Osteoblast (primary cell): ENCODE measurements around the gene NLRP14. TPM values are rescaled to one million over a fixed set of nuclear protein-coding genes. Genes with fewer than 3 reads are reported as not detected.
A peak's percentile ranks its signal among the peaks of the same experiment; 100 is the strongest.

Source experiments
- DNase-seq: peaks from one replicate; pipeline ENCODE4 v3.0.0; 2011; ENCODE audit warnings: low spot score, mixed read lengths; ENCODE audit not compliant: insufficient read length; ENCODE audit errors: missing footprints
- H2AFZ ChIP-seq: 2 replicates; pipeline ENCODE4 v1.6.0; 2011; ENCODE audit warnings: mild to moderate bottlenecking, low read length
- H3K27ac ChIP-seq: 2 replicates; pipeline ENCODE4 v1.5.1; 2011; ENCODE audit warnings: mild to moderate bottlenecking, low read depth, low read length, moderate library complexity
- H3K27me3 ChIP-seq: 2 replicates; pipeline ENCODE4 v1.6.0; 2012; ENCODE audit warnings: mild to moderate bottlenecking, control low read depth, inconsistent platforms, low read length, moderate library complexity; ENCODE audit not compliant: insufficient read depth
- H3K36me3 ChIP-seq: 2 replicates; pipeline ENCODE4 v1.5.1; 2011; ENCODE audit warnings: mild to moderate bottlenecking, low read length, control low read depth, moderate library complexity; ENCODE audit not compliant: insufficient read depth
- H3K4me1 ChIP-seq: 2 replicates; pipeline ENCODE4 v1.5.1; 2011; ENCODE audit warnings: mild to moderate bottlenecking, low read length, control low read depth, moderate library complexity; ENCODE audit not compliant: insufficient read depth
- H3K4me2 ChIP-seq: 2 replicates; pipeline ENCODE4 v1.6.0; 2011; ENCODE audit warnings: mild to moderate bottlenecking, low read length; ENCODE audit not compliant: insufficient read depth
- H3K4me3 ChIP-seq: fragments of 200-600 bp; sonication (generic); 3 replicates; pipeline ENCODE4 v1.5.1; 2012; ENCODE audit warnings: mild to moderate bottlenecking, low read length, inconsistent platforms; ENCODE audit not compliant: insufficient read depth
- H3K79me2 ChIP-seq: 2 replicates; pipeline ENCODE4 v1.6.0; 2012; ENCODE audit warnings: mild to moderate bottlenecking, low read length, control low read depth, inconsistent platforms; ENCODE audit not compliant: insufficient read depth
- H3K9me3 ChIP-seq: 2 replicates; pipeline ENCODE4 v1.5.1; 2011; ENCODE audit warnings: low read depth, low read length, control low read depth
- H4K20me1 ChIP-seq: 2 replicates; pipeline ENCODE4 v1.6.0; 2012; ENCODE audit warnings: mild to moderate bottlenecking, low read length, control low read depth; ENCODE audit not compliant: insufficient read depth
- total RNA-seq: library from RNA; depleted of rRNA; stranded (reverse); fragments of >200 nt; gene quantifications from 2 replicates; pipeline ENCODE4 v1.2.3, GENCODE V29; 2012
- TF ChIP-seq, protein P1 (sequence below): IDR thresholded peaks from 2 replicates; pipeline ENCODE4 v1.5.1; 2011; ENCODE audit warnings: mild to moderate bottlenecking, low read depth, low read length, moderate library complexity; ENCODE audit errors: extremely low read depth

The NLRP14 gene
- total RNA-seq, 1 donor, result under 0.01 TPM

- Histone ChIP-seq H2AFZ (no peak overlapping the region), H4K20me1 (no peaks in the 10 kb centered on the region), H3K79me2 (no peaks in the 10 kb centered on the region), H3K4me2 (no peak overlapping the region), H3K9me3 (no peaks in the 10 kb centered on the region), H3K27me3 (peaks cover 12% of the 10 kb centered on the region), H3K4me3 (no peak overlapping the region), H3K4me1 (no peaks in the 10 kb centered on the region), H3K36me3 (no peaks in the 10 kb centered on the region), H3K27ac (no peak overlapping the region)
- TF ChIP-seq, protein P1, sequence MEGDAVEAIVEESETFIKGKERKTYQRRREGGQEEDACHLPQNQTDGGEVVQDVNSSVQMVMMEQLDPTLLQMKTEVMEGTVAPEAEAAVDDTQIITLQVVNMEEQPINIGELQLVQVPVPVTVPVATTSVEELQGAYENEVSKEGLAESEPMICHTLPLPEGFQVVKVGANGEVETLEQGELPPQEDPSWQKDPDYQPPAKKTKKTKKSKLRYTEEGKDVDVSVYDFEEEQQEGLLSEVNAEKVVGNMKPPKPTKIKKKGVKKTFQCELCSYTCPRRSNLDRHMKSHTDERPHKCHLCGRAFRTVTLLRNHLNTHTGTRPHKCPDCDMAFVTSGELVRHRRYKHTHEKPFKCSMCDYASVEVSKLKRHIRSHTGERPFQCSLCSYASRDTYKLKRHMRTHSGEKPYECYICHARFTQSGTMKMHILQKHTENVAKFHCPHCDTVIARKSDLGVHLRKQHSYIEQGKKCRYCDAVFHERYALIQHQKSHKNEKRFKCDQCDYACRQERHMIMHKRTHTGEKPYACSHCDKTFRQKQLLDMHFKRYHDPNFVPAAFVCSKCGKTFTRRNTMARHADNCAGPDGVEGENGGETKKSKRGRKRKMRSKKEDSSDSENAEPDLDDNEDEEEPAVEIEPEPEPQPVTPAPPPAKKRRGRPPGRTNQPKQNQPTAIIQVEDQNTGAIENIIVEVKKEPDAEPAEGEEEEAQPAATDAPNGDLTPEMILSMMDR, result no peak
- DNase-seq, result no peak
These were observed 12.4 kb downstream of the NLRP14 start for GRCh38 chr11:7032692-7033091.

DNA sequence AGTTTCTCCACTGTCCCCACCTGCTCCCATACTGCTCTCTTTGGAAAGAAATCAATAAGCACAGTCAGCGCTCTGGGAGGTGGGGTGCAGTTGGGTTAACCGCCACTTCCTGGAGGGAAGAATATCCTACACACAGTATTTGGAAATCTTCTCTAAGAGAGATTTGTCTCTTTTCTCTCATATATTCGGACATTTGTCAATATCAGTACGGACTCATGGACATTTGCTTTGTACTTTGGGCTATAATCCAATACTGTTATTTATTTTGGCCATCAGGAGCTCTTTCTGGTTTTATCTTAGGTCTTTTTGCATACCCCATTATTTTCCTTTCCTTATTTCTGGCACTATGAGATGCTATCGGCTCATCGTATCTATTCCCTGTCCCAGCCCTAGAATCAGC, 13.7 kb downstream of the NLRP14 start:
- no peak for DNase-seq
- no peaks in the 10 kb centered on the region for H4K20me1 ChIP-seq
- no peaks in the 10 kb centered on the region for H3K4me1 ChIP-seq
- H3K9me3 ChIP-seq, result no peaks in the 10 kb centered on the region
- no peak overlapping the region for H3K4me2 ChIP-seq
- no peak overlapping the region for H2AFZ ChIP-seq
- peaks cover 12% of the 10 kb centered on the region for H3K27me3 ChIP-seq
- no peaks in the 10 kb centered on the region for H3K36me3 ChIP-seq
- H3K79me2 ChIP-seq, result no peaks in the 10 kb centered on the region
- H3K27ac ChIP-seq, result no peak overlapping the region
- TF ChIP-seq, protein P1, result no peak
- H3K4me3 ChIP-seq, result no peak overlapping the region

DNA sequence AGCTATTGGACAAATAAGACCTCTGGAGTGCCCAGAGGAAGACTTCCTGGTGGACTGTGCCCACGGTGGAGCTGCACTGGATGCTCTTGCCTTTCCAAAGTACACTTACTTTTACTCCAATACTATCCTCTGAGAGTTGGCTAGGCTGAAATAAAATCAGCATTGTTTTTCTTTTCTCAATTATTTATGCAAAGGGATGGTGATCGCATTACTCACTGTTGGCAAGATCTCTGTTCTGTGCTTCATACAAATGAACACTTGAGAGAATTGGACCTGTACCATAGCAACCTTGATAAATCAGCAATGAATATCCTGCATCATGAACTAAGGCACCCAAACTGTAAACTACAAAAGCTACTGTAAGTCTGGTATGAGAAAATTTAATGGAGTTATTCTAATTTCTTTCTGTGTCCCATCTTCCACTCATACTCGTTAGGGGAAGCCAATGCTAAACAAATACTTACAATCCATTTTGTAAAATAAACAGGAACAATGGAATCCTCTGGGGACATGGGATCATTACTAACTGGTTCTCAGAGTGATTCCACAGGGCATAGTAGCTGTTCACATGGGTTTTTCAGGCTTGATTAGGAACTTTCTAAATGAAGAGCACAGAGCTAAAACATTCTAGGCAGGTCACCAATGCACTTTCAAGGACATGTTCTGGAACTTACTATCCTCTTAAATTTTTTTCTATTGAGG, 26.3 kb downstream of the NLRP14 start:
- no peaks in the 10 kb centered on the region for H4K20me1 ChIP-seq
- DNase-seq, result no peak
- H3K36me3 ChIP-seq, result no peaks in the 10 kb centered on the region
- H3K79me2 ChIP-seq, result no peaks in the 10 kb centered on the region
- H3K4me3 ChIP-seq, result no peak overlapping the region
- no peaks in the 10 kb centered on the region for H3K9me3 ChIP-seq
- H3K4me1 ChIP-seq, result peaks cover 3% of the 10 kb centered on the region
- H3K27me3 ChIP-seq, result no peaks in the 10 kb centered on the region
- H2AFZ ChIP-seq, result peak overlapping the region; percentile 16
- no peak overlapping the region for H3K27ac ChIP-seq
- H3K4me2 ChIP-seq, result no peak overlapping the region
- TF ChIP-seq, protein P1, result no peak

DNA sequence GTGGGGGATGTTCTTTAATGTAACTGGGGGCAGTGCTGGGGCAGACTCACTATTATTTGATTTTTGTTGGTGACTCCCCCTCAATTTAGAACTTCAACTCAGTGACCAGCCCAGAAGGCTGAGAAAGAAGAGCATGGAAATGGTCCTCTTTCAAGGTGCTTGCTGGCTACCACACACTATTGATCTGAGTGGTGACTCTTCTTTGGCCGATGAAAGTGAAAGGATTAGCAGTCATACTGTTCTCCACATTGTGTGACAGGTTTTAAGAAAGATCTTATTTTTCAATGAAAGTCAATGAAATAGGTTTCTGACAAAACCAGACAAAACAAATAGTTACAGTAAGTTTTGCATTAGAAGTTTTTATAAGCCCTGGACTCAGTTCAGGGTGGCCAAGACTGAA, 29.9 kb downstream of the NLRP14 start:
- Histone ChIP-seq H3K4me1 (peaks cover 3% of the 10 kb centered on the region), H4K20me1 (no peaks in the 10 kb centered on the region), H3K27me3 (no peaks in the 10 kb centered on the region), H3K9me3 (no peaks in the 10 kb centered on the region), H3K4me3 (no peak overlapping the region), H3K4me2 (no peak overlapping the region), H3K27ac (no peak overlapping the region), H3K79me2 (no peaks in the 10 kb centered on the region), H3K36me3 (no peaks in the 10 kb centered on the region), H2AFZ (no peak overlapping the region)
- TF ChIP-seq, protein P1, result no peak
- no peak for DNase-seq
